RWPE1 (cell line): ENCODE results near the gene AGRN.

Experiments
- CTCF ChIA-PET: fragments of 350-600 bp; sonication (Branson Sonifier 250); formaldehyde crosslinking; extraction: SDS; loops from one replicate; lab custom pipeline; 2021; lab: Yijun Ruan, JAX
- POLR2A ChIA-PET: fragments of 400-600 bp; formaldehyde crosslinking; extraction: SDS; loops from one replicate; lab custom pipeline; 2020; ENCODE audit warnings: antibody characterized with exemption; ENCODE audit not compliant: low non-redundant PET; lab: Yijun Ruan, JAX
- DNase-seq: peaks from one replicate; pipeline ENCODE4 v3.0.0; 2012; ENCODE audit warnings: low spot score
- H3K27ac ChIP-seq: fragments of 450-650 bp; 2 replicates; pipeline ENCODE4 v1.5.1; 2017
- CTCF ChIP-seq: fragments of 450-650 bp; conservative IDR thresholded peaks from 2 replicates; pipeline ENCODE4 v1.5.1; 2017; ENCODE audit warnings: low read depth, mild to moderate bottlenecking

The AGRN gene

GRCh38 chr1:1000357-1001056 is 19.4 kb upstream of the AGRN start:
- ChIA-PET POLR2A (no interaction called here), CTCF (interaction anchor here (0.6 to 2.6 kb wide), 6 partner anchors 14 to 194 kb away, joined by 3 to 26 read pairs (median 12); partner anchors contain the start of gene ISG15)
- no peak for TF ChIP-seq CTCF
- H3K27ac ChIP-seq, result peak overlapping the region; percentile 93
- DNase-seq, result peak; percentile 94

GRCh38 chr1:1001057-1001783 is 18.7 kb upstream of the AGRN start:
- peak overlapping the region; percentile 93 for H3K27ac ChIP-seq
- no peak for TF ChIP-seq CTCF
- no peak for DNase-seq
- ChIA-PET CTCF (interaction anchor here (0.6 to 2.6 kb wide), 10 partner anchors 13 to 193 kb away, joined by 3 to 26 read pairs (median 8); partner anchors contain the start of gene ISG15), POLR2A (interaction anchor here (0.8 kb wide), 1 partner anchor 21 kb away, joined by 4 read pairs; no protein-coding TSS in a partner anchor)

GRCh38 chr1:1003618-1004419 is 16.1 kb upstream of the AGRN start:
- TF ChIP-seq CTCF, result no peak
- DNase-seq, result no peak
- H3K27ac ChIP-seq, result peak overlapping the region; percentile 93
- CTCF ChIA-PET, result interaction anchor here (1.1 kb wide), 1 partner anchor 55 kb away, joined by 5 read pairs; no protein-coding TSS in a partner anchor
- POLR2A ChIA-PET, result no interaction called here

- TF ChIP-seq CTCF, result no peak
- peak overlapping the region; percentile 93 for H3K27ac ChIP-seq
- ChIA-PET POLR2A (no interaction called here), CTCF (no interaction called here)
- no peak for DNase-seq
Observed at GRCh38 chr1:1004420-1004779, 15.5 kb upstream of the AGRN start.

- no peak for TF ChIP-seq CTCF
- ChIA-PET POLR2A (interaction anchor here (1.0 kb wide), 1 partner anchor 69 kb away, joined by 8 read pairs; the partner anchor contains the start of gene RNF223), CTCF (interaction anchor here (1.1 kb wide), 1 partner anchor 21 kb away, joined by 3 read pairs; no protein-coding TSS in a partner anchor)
- peak overlapping the region; percentile 93 for H3K27ac ChIP-seq
- no peak for DNase-seq
Observed at GRCh38 chr1:1004780-1005697, 14.9 kb upstream of the AGRN start.
